ENCODE results near the gene MRTFB. TPM values are rescaled to one million over a fixed set of nuclear protein-coding genes. Genes with fewer than 3 reads are reported as not detected.

The MRTFB gene
- total and polyA plus RNA-seq, 2 of the 13 experiments (the other 11 are each of a cell fraction or from before 2014, with no cell fraction given) = 11.4 to 14.0 TPM

GRCh38 chr16:14111713-14112538, 40.8 kb downstream of the MRTFB start (continued):
- TF ChIP-seq ZNF878 (CRISPR knock-in tag; IDR thresholded peaks at IDR 0.05) (no peak), GABPA (IDR thresholded peaks at IDR 0.05; ENCODE audit: low read depth, low read length) (no peak), GABPA (CRISPR knock-in tag; IDR thresholded peaks at IDR 0.05; ENCODE audit: low read depth) (no peak), PCBP2 (optimal IDR thresholded peaks at IDR 0.05; ENCODE audit: low read depth, low read length, poor library complexity, severe bottlenecking) (no peak), STAT6 (CRISPR knock-in tag; IDR thresholded peaks at IDR 0.05; ENCODE audit: borderline replicate concordance) (no peak), KLF12 (CRISPR knock-in tag; IDR thresholded peaks at IDR 0.05; ENCODE audit: borderline replicate concordance) (no peak), ZFP36 (IDR thresholded peaks at IDR 0.05; ENCODE audit: borderline replicate concordance, low read depth, low read length, partially characterized antibody) (no peak), NFAT5 (CRISPR knock-in tag; IDR thresholded peaks at IDR 0.05) (no peak), MEIS1 (CRISPR knock-in tag; IDR thresholded peaks at IDR 0.05; ENCODE audit: borderline replicate concordance) (no peak), PTBP1 (IDR thresholded peaks at IDR 0.05; ENCODE audit: low read depth, low read length, poor library complexity, severe bottlenecking) (no peak), ZBTB20 (CRISPR knock-in tag; IDR thresholded peaks at IDR 0.05; ENCODE audit: borderline replicate concordance, low read depth) (no peak), POLR2AphosphoS5 (IDR thresholded peaks at IDR 0.05; ENCODE audit: low read depth, low read length) (no peak), ZNF124 (CRISPR knock-in tag; IDR thresholded peaks at IDR 0.05) (no peak), ARNT (IDR thresholded peaks at IDR 0.05) (no peak), HDAC6 (IDR thresholded peaks at IDR 0.05; ENCODE audit: low read depth, low read length) (no peak), NR0B2 (CRISPR knock-in tag; IDR thresholded peaks at IDR 0.05) (no peak), ZNF496 (CRISPR knock-in tag; IDR thresholded peaks at IDR 0.05; ENCODE audit: insufficient replicate concordance) (no peak), CENPT (CRISPR knock-in tag; IDR thresholded peaks at IDR 0.05; ENCODE audit: low read depth) (no peak), ZBTB1 (CRISPR knock-in tag; IDR thresholded peaks at IDR 0.05; ENCODE audit: borderline replicate concordance) (no peak), U2AF2 (IDR thresholded peaks at IDR 0.05; ENCODE audit: low read depth, low read length) (no peak), LBX2 (CRISPR knock-in tag; IDR thresholded peaks at IDR 0.05; ENCODE audit: borderline replicate concordance) (no peak)

Measured in HepG2 (cell line).